Measurements from ENCODE around the gene TOR3A. TPM values are rescaled to one million over a fixed set of nuclear protein-coding genes. Genes with fewer than 3 reads are reported as not detected.

TOR3A gene
- total and polyA plus RNA-seq, 2 of the 8 experiments (the other 6 are each of a cell fraction or from before 2014, with no cell fraction given), result 15.3 to 21.4 TPM

GRCh38 chr1:179048339-179049124 is 33.3 kb upstream of the TOR3A start:
- no peaks in the 10 kb centered on the region for H3K9me3 ChIP-seq (ENCODE audit: insufficient read depth in 2 of 2, low read depth in 1 of 2, low read length in 1 of 2)
- no peak overlapping the region for H3K14ac ChIP-seq (ENCODE audit: insufficient read length)
- no peaks in the 10 kb centered on the region for H4K20me1 ChIP-seq (replicated peaks in 1 of 2; ENCODE audit: control insufficient read depth in 1 of 2, insufficient read depth in 2 of 2, low read length in 2 of 2)
- no peak overlapping the region for H3K56ac ChIP-seq (replicated peaks; ENCODE audit: insufficient read length, low read depth, low read length)
- CTCF ChIA-PET (ENCODE audit: partially characterized antibody), result interaction anchor here (1.1 kb wide), 1 partner anchor 19 kb away, joined by 3 read pairs; no protein-coding TSS in a partner anchor
- no peak overlapping the region for H2BK120ac ChIP-seq (replicated peaks; ENCODE audit: low read depth, low read length)
- no peak overlapping the region for H2BK15ac ChIP-seq (ENCODE audit: low read length)
- no peak overlapping the region for H3K23ac ChIP-seq (ENCODE audit: insufficient read length)
- FAIRE-seq (no peak), DNase-seq (ENCODE audit: low read depth in 1 of 2, low spot score in 2 of 2) (no peak)
- H2AFZ ChIP-seq (ENCODE audit: low read length), result no peak overlapping the region
- no peak overlapping the region for H2BK5ac ChIP-seq (ENCODE audit: low read depth, low read length)
- H2BK20ac ChIP-seq (ENCODE audit: low read length), result no peak overlapping the region
- no peaks in the 10 kb centered on the region for H3K36me3 ChIP-seq (ENCODE audit: control insufficient read depth in 2 of 4, insufficient read depth in 4 of 4, low read length in 3 of 4)
- no peaks in the 10 kb centered on the region for H3K23me2 ChIP-seq (ENCODE audit: low read depth, low read length)
- no peak overlapping the region for H3K27ac ChIP-seq (ENCODE audit: low read depth, low read length)
- H3K4me2 ChIP-seq (ENCODE audit: insufficient read depth in 1 of 2, low read depth in 2 of 2, low read length in 2 of 2), result no peak overlapping the region
- no peak overlapping the region for H2BK12ac ChIP-seq (ENCODE audit: low read depth, low read length)
- H4K91ac ChIP-seq (replicated peaks; ENCODE audit: insufficient read length, low read length), result no peak overlapping the region
- H3K9ac ChIP-seq (replicated peaks in 1 of 4; ENCODE audit: extremely low read depth in 1 of 4, low read depth in 3 of 4, low read length in 3 of 4), result no peak overlapping the region
- POLR2A ChIA-PET (ENCODE audit: partially characterized antibody), result no interaction called here
- no peaks in the 10 kb centered on the region for H3K4me1 ChIP-seq (replicated peaks in 1 of 4; ENCODE audit: control insufficient read depth in 3 of 4, insufficient read depth in 4 of 4, low read length in 3 of 4)
- no peak overlapping the region for H3K4me3 ChIP-seq (ENCODE audit: extremely low read depth in 1 of 4, insufficient read depth in 2 of 4, low read depth in 3 of 4, low read length in 4 of 4)
- no peaks in the 10 kb centered on the region for H3K79me2 ChIP-seq (ENCODE audit: control insufficient read depth in 1 of 2, insufficient read depth in 2 of 2, low read length in 2 of 2)
- H3K18ac ChIP-seq (ENCODE audit: extremely low read depth, low read length), result no peak overlapping the region
- H2AK5ac ChIP-seq (ENCODE audit: low read depth, low read length), result no peak overlapping the region
- WGBS, 2 experiments (ENCODE audit: extremely low coverage in 1 of 2, insufficient coverage in 1 of 2, insufficient read length in 1 of 2, insufficient replicate concordance in 2 of 2, low coverage in 1 of 2, low lambda C conversion rate in 2 of 2, missing lambda C conversion rate in 1 of 2), result 100% methylated on average over 1 of the region's 1 CpG; no CpG with 5 or more reads in 1 of the 2 experiments
- no peaks in the 10 kb centered on the region for H3K27me3 ChIP-seq (replicated peaks in 1 of 4; ENCODE audit: control insufficient read depth in 3 of 4, extremely low read depth in 1 of 4, insufficient read depth in 3 of 4, low read length in 3 of 4)
- no peak overlapping the region for H4K8ac ChIP-seq (ENCODE audit: extremely low read depth, insufficient read depth, low read length)
- no peaks in the 10 kb centered on the region for H3K79me1 ChIP-seq (ENCODE audit: low read depth, low read length)
- no peak overlapping the region for H4K5ac ChIP-seq (ENCODE audit: insufficient read length, low read depth, low read length)
- H3K4ac ChIP-seq (replicated peaks; ENCODE audit: insufficient read length, low read depth, low read length), result no peak overlapping the region
- no peak for TF ChIP-seq CREB1 (IDR thresholded peaks at IDR 0.05)
- TF ChIP-seq EP300 (IDR thresholded peaks at IDR 0.05; ENCODE audit: borderline replicate concordance in 1 of 2, low read depth in 2 of 2, low read length in 2 of 2), result no peak
- TF ChIP-seq EGR1 (IDR thresholded peaks at IDR 0.05; ENCODE audit: borderline replicate concordance, low read depth, low read length), result no peak
- no peak for TF ChIP-seq CTCF (IDR thresholded peaks at IDR 0.05; ENCODE audit: control extremely low read depth in 1 of 3, insufficient read depth in 1 of 3, low read depth in 1 of 3, low read length in 3 of 3)
- no peak for TF ChIP-seq RNF2 (IDR thresholded peaks at IDR 0.05; ENCODE audit: borderline replicate concordance, low read depth, low read length, missing control alignments, poor library complexity, severe bottlenecking)
- no peak for TF ChIP-seq MAFK (IDR thresholded peaks at IDR 0.05; ENCODE audit: low read depth, low read length)
- TF ChIP-seq SIN3A (conservative IDR thresholded peaks at IDR 0.05 in 1 of 2, IDR thresholded peaks at IDR 0.05 in 1 of 2; ENCODE audit: low read depth in 1 of 2, low read length in 2 of 2), result no peak
- no peak for TF ChIP-seq NRF1 (IDR thresholded peaks at IDR 0.05; ENCODE audit: low read depth, low read length)
- no peak for TF ChIP-seq HDAC6 (IDR thresholded peaks at IDR 0.05; ENCODE audit: low read depth, low read length)

All from H1 (cell line).